Activated naive CD8-positive, alpha-beta T cell treated with anti-CD3 and anti-CD28 coated beads, Interleukin-2, amount 10 ng/mL, durations not matched to agents 7 days and 5 days (primary cell): Measurements from ENCODE around the gene PKMYT1. TPM values are rescaled to one million over a fixed set of nuclear protein-coding genes. Genes with fewer than 3 reads are reported as not detected.

Experiments used
- ATAC-seq: fragments of 150-1000 bp; cut with Tn5 transposase; one replicate; pipeline ENCODE4 v1.10.0; 2021; ENCODE audit warnings: low read depth, moderate library complexity
- POLR2A ChIA-PET: fragments of 350-600 bp; sonication (Branson Sonifier 250); formaldehyde crosslinking; loops from one replicate; lab custom pipeline; 2021; ENCODE audit warnings: antibody characterized with exemption; lab: Charles Lee
- DNase-seq: peaks from one replicate; pipeline ENCODE4 v3.0.0; 2021
- H3K27ac Mint-ChIP-seq: one replicate; pipeline ENCODE4 v1.8.0; 2022; ENCODE audit warnings: mild to moderate bottlenecking, mixed read lengths
- H3K27me3 Mint-ChIP-seq: one replicate; pipeline ENCODE4 v1.8.0; 2022; ENCODE audit warnings: mild to moderate bottlenecking, moderate library complexity, mixed read lengths
- H3K36me3 Mint-ChIP-seq: one replicate; pipeline ENCODE4 v1.8.0; 2021; ENCODE audit warnings: mild to moderate bottlenecking, mixed read lengths
- H3K4me1 Mint-ChIP-seq: one replicate; pipeline ENCODE4 v1.8.0; 2021; ENCODE audit warnings: mixed read lengths
- H3K4me3 Mint-ChIP-seq: one replicate; pipeline ENCODE4 v1.8.0; 2022; ENCODE audit warnings: mild to moderate bottlenecking, moderate library complexity, mixed read lengths
- H3K9me3 Mint-ChIP-seq: one replicate; pipeline ENCODE4 v1.8.0; 2021; ENCODE audit warnings: mixed read lengths
- total RNA-seq, 2 experiments: library from RNA; stranded (reverse); gene quantifications; one replicate each; pipeline ENCODE4 v1.2.3, GENCODE V29; 2021

PKMYT1 gene
- 100 to 1,000 TPM; 106 to 116 TPM for total RNA-seq

DNA sequence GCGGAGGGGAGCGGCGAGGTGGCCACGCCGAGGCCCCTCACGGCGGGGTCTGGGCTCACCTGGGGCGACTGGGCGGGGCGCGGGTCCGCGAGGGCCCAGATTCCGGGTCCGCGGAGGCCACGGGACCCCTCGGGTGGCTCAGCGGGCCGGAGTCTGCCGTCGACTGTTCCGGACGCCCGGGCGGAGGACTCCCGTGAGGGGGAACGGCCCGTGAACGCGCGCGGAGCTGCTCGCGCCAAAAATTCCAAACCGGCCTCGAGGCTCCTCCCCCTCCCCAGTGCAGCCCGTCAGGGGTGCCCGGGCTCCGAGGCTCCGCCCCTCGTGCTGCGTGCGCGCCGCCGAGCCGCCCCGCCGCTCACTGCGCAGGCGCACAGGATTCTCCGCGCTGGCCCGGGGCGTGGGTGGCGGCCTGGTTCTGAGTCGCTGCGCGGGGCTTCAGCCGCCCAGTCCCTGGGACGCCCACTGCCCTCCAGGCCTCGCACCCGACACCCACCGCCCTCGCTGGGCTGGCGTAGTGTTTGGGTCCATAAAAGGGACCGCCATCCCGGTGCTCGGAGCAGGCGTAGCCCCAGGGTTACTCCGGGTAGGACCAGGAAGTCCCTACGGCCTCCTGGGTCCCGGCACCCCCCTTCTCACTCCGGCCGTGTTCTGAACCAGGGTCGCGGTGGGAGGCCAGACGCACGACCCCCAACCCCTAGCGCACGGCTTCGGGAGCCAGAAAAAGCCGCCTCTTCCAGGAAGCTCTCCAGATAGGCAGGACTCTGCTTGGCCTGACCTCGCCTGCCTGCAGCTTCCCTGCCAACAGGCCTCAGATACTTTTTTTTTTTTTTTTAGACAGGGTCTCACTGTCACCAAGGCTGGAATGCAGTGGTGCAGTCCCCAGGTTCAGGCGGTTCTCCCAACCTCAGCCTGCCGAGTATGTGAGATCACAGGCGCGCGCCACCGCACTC lies at the start of gene PKMYT1:
Gene PKMYT1 (minus strand): TSS at position 220 of the 950 bp plus-strand sequence. CDS start 789 bp downstream, outside the sequence.
- ATAC-seq (peak; percentile 91), DNase-seq (peak; percentile 99)
- H3K4me1 Mint-ChIP-seq: peaks cover 18% of the 10 kb centered on the region
- no peaks in the 10 kb centered on the region for H3K36me3 Mint-ChIP-seq
- H3K27me3 Mint-ChIP-seq: peaks cover 6% of the 10 kb centered on the region
- POLR2A ChIA-PET: interaction anchor here (0.6 to 4.1 kb wide), 25 partner anchors 10 to 228 kb away, joined by 3 to 46 read pairs (median 4); partner anchors contain the start of genes ELOB, FLYWCH1, FLYWCH2 and HCFC1R1
- H3K4me3 Mint-ChIP-seq: peak within 1 kb of the TSS; percentile 92
- H3K9me3 Mint-ChIP-seq: no peaks in the 10 kb centered on the region
- H3K27ac Mint-ChIP-seq: peak within 1 kb of the TSS; percentile 93

DNA sequence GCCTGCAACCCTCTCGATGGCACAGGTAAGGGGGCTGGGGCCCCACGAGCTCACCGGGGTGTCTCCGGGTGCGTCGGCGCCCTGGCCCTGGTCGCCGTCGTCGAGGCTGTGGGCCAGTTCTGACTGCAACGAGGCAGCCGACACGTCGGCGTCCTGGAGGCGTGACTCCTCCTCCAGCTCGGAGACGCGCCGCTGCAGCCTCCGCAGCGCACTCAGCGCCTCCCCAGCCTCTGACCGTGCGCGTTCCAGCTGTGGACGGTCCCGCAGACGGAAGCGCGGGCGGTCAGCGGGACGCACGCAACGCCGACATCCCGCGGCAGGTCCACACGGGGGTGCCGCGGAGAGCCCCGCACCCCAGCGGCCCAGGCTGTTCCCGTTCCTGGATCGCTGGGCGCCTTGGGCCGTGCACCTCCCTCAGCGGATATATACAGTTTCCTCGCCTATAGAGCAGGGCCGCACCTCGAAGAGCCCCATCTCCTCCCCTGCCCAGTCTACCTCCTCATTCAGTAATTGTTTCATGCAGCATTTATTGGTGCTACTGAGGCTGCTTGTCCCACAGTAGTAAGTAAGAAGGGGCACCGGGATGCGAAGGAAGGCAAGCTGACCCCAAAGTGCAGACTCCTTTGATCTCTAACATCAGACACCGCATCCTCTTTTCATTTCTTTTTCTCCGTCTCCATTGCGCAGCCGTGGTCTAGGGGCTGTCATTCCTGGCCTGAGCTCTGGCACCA lies 49.4 kb upstream of the PKMYT1 start:
- H3K4me1 Mint-ChIP-seq: peaks cover 27% of the 10 kb centered on the region
- peak overlapping the region; percentile 81 for H3K27ac Mint-ChIP-seq
- DNase-seq (peak; percentile 78), ATAC-seq (peak; percentile 66)
- H3K9me3 Mint-ChIP-seq: no peaks in the 10 kb centered on the region
- POLR2A ChIA-PET: interaction anchor here (0.7 to 7.0 kb wide), 14 partner anchors 8 to 129 kb away, joined by 4 to 105 read pairs (median 6); partner anchors contain the start of genes IL32, MMP25, PKMYT1 and TNFRSF12A
- H3K4me3 Mint-ChIP-seq: peak overlapping the region; percentile 81
- H3K27me3 Mint-ChIP-seq: peaks cover 27% of the 10 kb centered on the region
- H3K36me3 Mint-ChIP-seq: peaks cover 10% of the 10 kb centered on the region

DNA sequence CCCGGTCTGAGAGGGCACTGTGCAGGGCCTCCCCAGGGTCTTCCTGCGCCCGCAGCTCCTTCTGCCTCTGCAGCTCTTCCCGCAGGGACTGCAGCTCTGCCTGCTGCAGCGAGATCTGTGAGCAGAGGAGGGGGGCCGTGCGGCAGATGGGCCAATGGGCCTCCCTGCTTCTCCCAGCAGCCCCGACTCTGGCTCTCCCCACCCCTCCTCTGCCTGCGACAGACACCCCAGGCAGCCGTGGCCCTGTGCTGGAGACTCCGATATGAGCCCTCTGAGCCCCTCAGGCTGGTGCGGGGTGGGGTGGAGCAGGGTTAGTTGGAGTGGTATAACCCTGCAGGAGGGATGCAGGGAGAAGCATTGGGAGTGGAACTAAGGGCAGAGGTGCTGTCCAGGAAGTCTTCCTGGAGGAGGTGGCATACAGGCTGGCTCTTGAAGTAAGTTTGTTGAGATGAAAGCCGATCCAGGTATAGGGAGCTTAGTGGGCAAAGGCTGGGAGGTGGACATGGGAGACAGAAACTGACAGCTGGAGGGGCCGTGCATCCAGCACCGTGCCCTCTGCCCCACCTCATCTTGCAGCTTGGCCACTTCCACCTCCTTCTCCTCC lies 48.6 kb upstream of the PKMYT1 start:
- DNase-seq (peak; percentile 56), ATAC-seq (no peak)
- Mint-ChIP-seq H3K27me3 (peaks cover 22% of the 10 kb centered on the region), H3K27ac (peak overlapping the region; percentile 68), H3K4me3 (peak overlapping the region; percentile 81), H3K36me3 (peaks cover 10% of the 10 kb centered on the region), H3K9me3 (no peaks in the 10 kb centered on the region), H3K4me1 (peaks cover 26% of the 10 kb centered on the region)
- POLR2A ChIA-PET: interaction anchor here (0.5 to 7.0 kb wide), 13 partner anchors 9 to 141 kb away, joined by 3 to 105 read pairs (median 6); partner anchors contain the start of genes IL32, MMP25, PKMYT1 and TNFRSF12A

DNA sequence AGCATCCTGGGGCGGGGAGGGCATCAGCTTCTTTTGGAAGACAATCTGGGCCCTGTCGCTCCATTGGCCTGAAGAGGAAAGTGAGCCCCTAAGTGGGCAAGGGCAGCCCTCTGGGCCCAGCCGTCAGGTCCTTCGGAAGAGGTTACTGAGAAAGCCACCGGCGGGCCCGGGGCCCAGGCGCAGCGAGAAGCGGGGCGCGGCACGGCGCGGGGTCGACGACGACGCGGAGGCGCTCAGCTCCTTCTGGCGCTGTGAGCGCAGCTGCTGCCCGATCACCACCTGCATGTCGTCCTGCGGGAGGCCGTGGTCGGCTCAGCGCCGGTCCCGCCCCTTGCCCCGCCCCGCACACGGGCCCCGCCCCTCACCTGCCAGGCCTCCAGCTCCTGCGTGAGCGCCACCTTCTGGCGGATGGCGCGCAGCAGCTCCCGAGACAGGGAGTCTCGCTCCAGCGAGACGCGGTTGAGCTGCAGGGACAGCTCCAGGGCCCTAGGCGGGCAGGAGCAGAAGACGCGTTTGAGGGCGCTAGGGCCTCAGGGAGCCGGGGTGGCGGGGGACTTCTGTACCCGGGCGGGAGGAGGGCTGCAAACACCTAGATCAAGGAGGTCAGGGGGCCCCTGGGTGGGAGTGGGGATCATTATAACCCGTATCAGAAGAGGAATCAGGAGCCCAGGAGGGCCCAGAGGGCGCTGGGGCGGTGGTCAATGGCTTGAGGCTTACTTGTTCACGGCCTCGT lies 47.9 kb upstream of the PKMYT1 start:
- peak; percentile 93 for DNase-seq
- H3K27ac Mint-ChIP-seq: peak overlapping the region; percentile 61
- POLR2A ChIA-PET: interaction anchor here (0.5 to 7.0 kb wide), 13 partner anchors 15 to 140 kb away, joined by 3 to 105 read pairs (median 4); partner anchors contain the start of genes MMP25, PKMYT1 and ZNF213
- ATAC-seq: peak; percentile 28
- no peaks in the 10 kb centered on the region for H3K9me3 Mint-ChIP-seq
- peaks cover 27% of the 10 kb centered on the region for H3K4me1 Mint-ChIP-seq
- H3K4me3 Mint-ChIP-seq: peak overlapping the region; percentile 81
- H3K27me3 Mint-ChIP-seq: peaks cover 16% of the 10 kb centered on the region
- H3K36me3 Mint-ChIP-seq: peaks cover 10% of the 10 kb centered on the region

DNA sequence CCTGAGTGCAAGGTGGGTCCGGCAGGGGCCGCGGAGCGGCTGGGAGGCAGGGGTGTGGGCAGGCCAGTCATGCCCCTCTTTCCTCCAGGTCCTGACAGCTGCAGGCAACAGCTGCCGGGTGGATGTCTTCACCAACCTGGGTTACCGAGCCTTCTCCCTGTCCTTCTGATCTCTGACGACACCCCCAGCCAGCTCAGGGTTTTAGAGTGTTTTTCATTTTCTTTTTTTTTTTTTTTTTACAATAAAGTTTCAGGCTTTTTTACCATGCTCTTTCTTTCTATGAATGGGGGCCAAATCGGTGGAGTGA lies 47.2 kb upstream of the PKMYT1 start:
- peaks cover 9% of the 10 kb centered on the region for H3K27me3 Mint-ChIP-seq
- H3K9me3 Mint-ChIP-seq: no peaks in the 10 kb centered on the region
- no peak overlapping the region for H3K4me3 Mint-ChIP-seq
- no peak for ATAC-seq
- no peak for DNase-seq
- POLR2A ChIA-PET: interaction anchor here (0.6 to 7.0 kb wide), 10 partner anchors 16 to 131 kb away, joined by 3 to 105 read pairs (median 4); partner anchors contain the start of genes MMP25, PKMYT1 and ZNF213
- H3K4me1 Mint-ChIP-seq: peaks cover 30% of the 10 kb centered on the region
- H3K27ac Mint-ChIP-seq: no peak overlapping the region
- H3K36me3 Mint-ChIP-seq: peaks cover 10% of the 10 kb centered on the region

DNA sequence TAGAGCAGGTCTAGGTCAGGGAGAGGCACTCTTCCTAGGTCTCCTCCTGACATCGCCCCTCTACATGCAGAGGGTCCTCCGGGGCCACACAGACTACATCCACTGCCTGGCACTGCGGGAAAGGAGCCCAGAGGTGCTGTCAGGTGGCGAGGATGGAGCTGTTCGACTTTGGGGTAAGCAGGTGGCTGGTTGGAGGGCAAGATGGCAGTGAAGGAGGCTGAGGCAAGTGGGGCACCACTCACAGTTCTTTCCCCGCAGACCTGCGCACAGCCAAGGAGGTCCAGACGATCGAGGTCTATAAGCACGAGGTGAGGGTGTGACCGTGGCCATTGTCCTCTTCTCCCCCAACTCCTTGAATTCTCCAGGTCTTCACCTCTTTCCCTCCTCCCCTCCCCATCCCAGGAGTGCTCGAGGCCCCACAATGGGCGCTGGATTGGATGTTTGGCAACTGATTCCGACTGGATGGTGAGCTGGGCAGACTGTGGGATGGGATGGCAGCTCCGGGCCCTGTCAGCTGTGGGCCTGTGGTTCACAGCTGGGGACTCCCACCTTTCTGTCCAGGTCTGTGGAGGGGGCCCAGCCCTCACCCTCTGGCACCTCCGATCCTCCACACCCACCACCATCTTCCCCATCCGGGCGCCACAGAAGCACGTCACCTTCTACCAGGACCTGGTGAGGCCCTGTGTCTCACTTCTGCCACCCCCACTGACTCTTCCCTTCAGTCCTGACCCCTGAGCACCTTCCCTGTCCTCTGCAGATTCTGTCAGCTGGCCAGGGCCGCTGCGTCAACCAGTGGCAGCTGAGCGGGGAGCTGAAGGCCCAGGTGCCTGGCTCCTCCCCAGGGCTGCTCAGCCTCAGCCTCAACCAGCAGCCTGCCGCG lies 46.6 kb upstream of the PKMYT1 start:
- POLR2A ChIA-PET: interaction anchor here (1.2 to 7.0 kb wide), 6 partner anchors 12 to 56 kb away, joined by 3 to 105 read pairs (median 6); partner anchors contain the start of genes MMP25 and PKMYT1
- H3K27ac Mint-ChIP-seq: no peak overlapping the region
- no peaks in the 10 kb centered on the region for H3K9me3 Mint-ChIP-seq
- H3K4me1 Mint-ChIP-seq: peaks cover 36% of the 10 kb centered on the region
- no peak overlapping the region for H3K4me3 Mint-ChIP-seq
- H3K27me3 Mint-ChIP-seq: peaks cover 4% of the 10 kb centered on the region
- DNase-seq: no peak
- ATAC-seq: no peak
- H3K36me3 Mint-ChIP-seq: peaks cover 10% of the 10 kb centered on the region

DNA sequence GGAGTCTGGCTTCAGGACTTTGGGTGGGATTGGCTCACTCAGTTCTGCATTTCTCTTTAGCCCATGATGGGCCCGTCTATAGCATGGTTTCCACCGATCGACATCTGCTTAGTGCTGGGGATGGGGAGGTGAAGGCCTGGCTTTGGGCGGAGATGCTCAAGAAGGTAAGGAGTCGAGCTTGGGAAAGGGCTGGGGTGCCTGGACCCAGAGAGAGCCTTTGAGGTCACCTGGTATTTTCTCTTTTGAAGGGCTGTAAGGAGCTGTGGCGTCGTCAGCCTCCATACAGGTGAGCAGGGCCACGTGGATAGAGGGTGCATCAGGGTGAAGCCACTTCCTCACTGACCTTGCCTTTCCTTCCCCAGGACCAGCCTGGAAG lies 45.7 kb upstream of the PKMYT1 start:
- Mint-ChIP-seq H3K9me3 (no peaks in the 10 kb centered on the region), H3K4me3 (no peak overlapping the region), H3K36me3 (peaks cover 10% of the 10 kb centered on the region), H3K27ac (no peak overlapping the region), H3K27me3 (peaks cover 3% of the 10 kb centered on the region), H3K4me1 (peaks cover 40% of the 10 kb centered on the region)
- DNase-seq (no peak), ATAC-seq (no peak)
- POLR2A ChIA-PET: interaction anchor here (1.2 kb wide), 1 partner anchor 13 kb away, joined by 3 read pairs; no protein-coding TSS in a partner anchor

DNA sequence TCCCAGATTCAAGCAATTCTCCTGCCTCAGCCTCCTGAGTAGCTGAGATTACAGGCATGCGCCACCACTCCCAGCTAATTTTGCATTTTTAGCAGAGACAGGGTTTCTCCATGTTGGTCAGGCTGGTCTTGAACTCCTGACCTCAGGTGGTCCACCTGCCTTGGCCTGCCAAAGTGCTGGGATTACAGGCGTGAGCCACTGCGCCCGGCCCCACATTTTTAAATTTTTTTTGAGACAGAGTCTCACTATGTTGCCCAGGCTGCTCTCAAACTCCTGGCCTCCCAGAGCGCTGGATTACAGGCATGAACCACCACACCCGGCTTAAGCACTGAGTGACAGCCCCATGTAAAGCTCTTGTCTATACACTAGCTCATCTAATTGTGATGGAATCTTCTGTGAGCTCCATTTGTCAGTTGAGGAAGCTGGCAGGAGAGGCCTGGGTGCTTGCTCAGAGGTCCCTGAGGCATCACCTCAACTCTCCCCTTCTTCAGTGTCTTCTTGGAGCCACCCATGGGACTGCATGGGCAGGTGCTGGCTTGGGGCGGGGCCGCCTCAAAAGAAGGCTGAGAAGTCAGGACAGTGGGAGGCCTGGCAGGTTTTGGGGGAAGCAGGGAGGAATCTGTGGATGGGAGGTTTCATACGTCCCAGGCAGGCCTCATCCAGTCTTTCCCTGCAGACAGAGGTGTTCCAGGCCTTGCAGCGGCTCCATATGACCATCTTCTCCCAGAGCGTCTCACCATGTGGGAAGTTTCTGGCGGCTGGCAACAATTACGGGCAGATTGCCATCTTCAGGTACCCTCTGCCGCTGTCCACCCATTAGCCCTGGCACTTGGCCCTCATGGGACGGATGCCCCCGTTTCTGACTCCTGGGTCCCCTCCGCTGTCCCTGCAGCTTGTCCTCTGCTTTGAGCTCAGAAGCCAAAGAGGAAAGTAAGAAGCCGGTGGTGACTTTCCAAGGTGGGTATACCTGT lies 45.1 kb upstream of the PKMYT1 start:
- POLR2A ChIA-PET: interaction anchor here (0.6 to 1.6 kb wide), 4 partner anchors 8 to 45 kb away, joined by 3 to 9 read pairs (median 4); partner anchors contain the start of gene PKMYT1

DNA sequence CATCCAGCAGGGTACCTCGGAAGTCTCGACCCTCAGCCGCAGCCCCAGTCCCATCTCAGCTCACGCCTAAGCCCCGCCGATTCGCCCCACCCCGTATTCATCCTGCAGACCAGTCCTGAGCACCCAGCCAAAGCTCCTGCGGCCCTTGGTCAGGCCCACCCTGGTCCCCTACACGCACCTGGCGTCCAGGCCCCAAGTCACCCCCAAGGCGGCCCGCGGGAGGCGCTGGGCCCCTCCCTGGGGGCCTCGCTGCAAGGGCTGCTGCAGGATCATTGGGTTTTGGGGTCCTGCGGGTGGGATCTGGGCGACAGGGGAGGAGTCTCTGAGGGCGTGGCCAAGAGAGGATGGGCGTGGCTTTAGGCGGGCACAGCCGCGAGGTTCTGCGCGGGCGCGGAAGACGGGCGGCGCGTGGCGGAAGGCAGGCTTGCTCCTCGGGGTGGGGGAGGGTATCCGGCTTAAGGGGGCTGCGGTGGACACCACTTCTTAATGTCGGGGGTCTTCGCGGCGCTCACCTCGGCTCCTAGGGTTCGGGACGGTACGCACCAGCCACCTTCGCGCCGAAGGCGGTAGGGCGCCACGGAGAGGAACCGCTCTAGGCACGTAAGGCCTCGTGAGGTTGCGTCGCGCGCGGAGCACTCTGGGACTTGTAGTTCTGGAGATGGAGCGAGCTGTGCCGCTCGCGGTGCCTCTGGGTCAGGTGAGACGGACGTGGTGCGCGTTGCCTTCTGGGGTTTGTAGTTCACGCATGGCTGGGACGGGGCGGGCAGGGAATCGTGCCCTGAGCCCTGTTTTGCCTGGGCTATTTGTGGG lies 43.6 kb upstream of the PKMYT1 start, which contains the start of the genes HCFC1R1 and THOC6:
Gene HCFC1R1 (minus strand): TSS at position 274 of the 810 bp plus-strand sequence. CDS start 1 bp downstream, at position 273.
Gene THOC6 (plus strand): TSS at position 367 of the 810 bp plus-strand sequence. CDS start 292 bp downstream, at position 659.
- POLR2A ChIA-PET: interaction anchor here (0.7 to 2.2 kb wide), 9 partner anchors 16 to 141 kb away, joined by 3 to 9 read pairs (median 4); partner anchors contain the start of genes FLYWCH2, PKMYT1 and ZNF213
- H3K4me1 Mint-ChIP-seq: peaks cover 37% of the 10 kb centered on the region
- H3K27me3 Mint-ChIP-seq: peaks cover 9% of the 10 kb centered on the region
- peak within 1 kb of the TSS; percentile 87 for H3K27ac Mint-ChIP-seq
- ATAC-seq (peak; percentile 79), DNase-seq (peak; percentile 95)
- H3K4me3 Mint-ChIP-seq: peak within 1 kb of the TSS; percentile 87
- H3K36me3 Mint-ChIP-seq: peaks cover 10% of the 10 kb centered on the region
- H3K9me3 Mint-ChIP-seq: no peaks in the 10 kb centered on the region

More for the DNA sequence above, 45.1 kb upstream of the PKMYT1 start:
- Mint-ChIP-seq H3K36me3 (peaks cover 10% of the 10 kb centered on the region), H3K27me3 (peaks cover 3% of the 10 kb centered on the region), H3K27ac (no peak overlapping the region), H3K4me3 (no peak overlapping the region), H3K4me1 (peaks cover 41% of the 10 kb centered on the region), H3K9me3 (no peaks in the 10 kb centered on the region)
- ATAC-seq (no peak), DNase-seq (no peak)

DNA sequence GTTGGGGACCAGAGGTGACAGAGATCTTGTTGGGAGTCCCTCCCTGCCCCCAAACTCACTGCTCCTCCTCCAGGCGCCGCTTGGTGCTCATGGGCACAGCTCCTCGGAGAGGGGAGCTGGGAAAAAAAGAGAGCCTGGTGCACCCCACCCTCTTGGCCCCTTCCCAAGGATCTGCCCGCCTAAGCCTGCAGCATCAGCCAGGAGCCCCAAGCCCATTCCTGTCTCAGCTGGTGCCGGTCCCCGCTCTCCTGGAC lies 43.1 kb upstream of the PKMYT1 start:
- Mint-ChIP-seq H3K4me3 (peak overlapping the region; percentile 87), H3K4me1 (peaks cover 34% of the 10 kb centered on the region), H3K9me3 (no peaks in the 10 kb centered on the region), H3K27ac (peak overlapping the region; percentile 87), H3K36me3 (peaks cover 10% of the 10 kb centered on the region), H3K27me3 (peaks cover 15% of the 10 kb centered on the region)
- POLR2A ChIA-PET: interaction anchor here (1.0 to 2.2 kb wide), 8 partner anchors 16 to 141 kb away, joined by 3 to 9 read pairs (median 5); partner anchors contain the start of genes FLYWCH2, IL32 and PKMYT1
- DNase-seq (no peak), ATAC-seq (no peak)
